ENCODE results near the gene SPTLC2. TPM values are rescaled to one million over a fixed set of nuclear protein-coding genes. Genes with fewer than 3 reads are reported as not detected.

Gene SPTLC2
- total RNA-seq, 1 donor from 2014 or later = 40.9 TPM

DNA sequence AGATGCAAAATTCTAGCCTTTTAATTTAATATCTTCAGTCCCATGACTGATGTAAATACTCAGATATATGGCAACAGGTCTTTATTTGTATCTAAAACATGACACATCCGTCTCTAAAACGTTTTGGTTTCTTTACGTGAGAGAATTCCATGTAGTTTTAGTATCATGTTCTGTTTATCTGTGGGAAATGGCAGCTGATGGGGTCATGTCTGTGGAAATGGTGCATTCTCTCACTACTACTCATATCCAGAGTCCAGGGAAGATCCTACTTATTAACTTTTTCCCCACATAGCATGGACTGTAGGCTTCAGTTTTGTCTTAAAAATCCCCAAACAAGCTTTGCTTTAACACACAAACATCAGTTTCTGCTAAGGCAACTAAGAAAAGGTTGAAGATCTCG lies 53.8 kb downstream of the SPTLC2 start:
- no peaks in the 10 kb centered on the region for H3K9me3 Mint-ChIP-seq
- DNase-seq (ENCODE audit: extremely low spot score, unreplicated experiment) = no peak
- H3K36me3 Mint-ChIP-seq = peaks cover 26% of the 10 kb centered on the region
- H3K4me3 Mint-ChIP-seq = no peak overlapping the region
- no peaks in the 10 kb centered on the region for H3K27me3 Mint-ChIP-seq
- H3K4me1 Mint-ChIP-seq (ENCODE audit: unreplicated experiment) = no peaks in the 10 kb centered on the region
- TF ChIP-seq, protein P1, sequence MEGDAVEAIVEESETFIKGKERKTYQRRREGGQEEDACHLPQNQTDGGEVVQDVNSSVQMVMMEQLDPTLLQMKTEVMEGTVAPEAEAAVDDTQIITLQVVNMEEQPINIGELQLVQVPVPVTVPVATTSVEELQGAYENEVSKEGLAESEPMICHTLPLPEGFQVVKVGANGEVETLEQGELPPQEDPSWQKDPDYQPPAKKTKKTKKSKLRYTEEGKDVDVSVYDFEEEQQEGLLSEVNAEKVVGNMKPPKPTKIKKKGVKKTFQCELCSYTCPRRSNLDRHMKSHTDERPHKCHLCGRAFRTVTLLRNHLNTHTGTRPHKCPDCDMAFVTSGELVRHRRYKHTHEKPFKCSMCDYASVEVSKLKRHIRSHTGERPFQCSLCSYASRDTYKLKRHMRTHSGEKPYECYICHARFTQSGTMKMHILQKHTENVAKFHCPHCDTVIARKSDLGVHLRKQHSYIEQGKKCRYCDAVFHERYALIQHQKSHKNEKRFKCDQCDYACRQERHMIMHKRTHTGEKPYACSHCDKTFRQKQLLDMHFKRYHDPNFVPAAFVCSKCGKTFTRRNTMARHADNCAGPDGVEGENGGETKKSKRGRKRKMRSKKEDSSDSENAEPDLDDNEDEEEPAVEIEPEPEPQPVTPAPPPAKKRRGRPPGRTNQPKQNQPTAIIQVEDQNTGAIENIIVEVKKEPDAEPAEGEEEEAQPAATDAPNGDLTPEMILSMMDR (conservative IDR thresholded peaks at IDR 0.05) = no peak
- H3K27ac Mint-ChIP-seq = no peak overlapping the region

DNA sequence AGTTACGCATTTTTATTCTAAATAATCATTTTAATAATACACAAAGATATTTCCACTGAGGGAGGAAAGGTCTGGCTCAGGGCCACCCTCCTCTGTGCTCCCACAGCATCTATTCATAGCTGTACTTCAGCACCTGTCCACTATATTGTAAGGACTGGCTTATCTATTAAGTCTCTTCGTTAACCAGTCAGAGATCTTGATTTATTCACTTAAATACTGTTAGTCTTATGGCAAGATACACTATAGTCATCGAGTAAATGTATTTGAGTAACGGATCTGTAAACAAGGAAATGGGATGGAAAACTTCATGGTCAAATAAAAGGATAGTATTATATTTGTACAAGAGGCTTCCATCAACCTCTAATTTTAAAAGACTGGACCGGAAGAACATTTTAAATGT lies 54.6 kb downstream of the SPTLC2 start:
- Mint-ChIP-seq H3K27me3 (no peaks in the 10 kb centered on the region), H3K4me3 (no peak overlapping the region), H3K36me3 (peaks cover 26% of the 10 kb centered on the region), H3K9me3 (no peaks in the 10 kb centered on the region), H3K27ac (no peak overlapping the region), H3K4me1 (ENCODE audit: unreplicated experiment) (no peaks in the 10 kb centered on the region)
- TF ChIP-seq, protein P1 (conservative IDR thresholded peaks at IDR 0.05) = no peak
- DNase-seq (ENCODE audit: extremely low spot score, unreplicated experiment) = no peak

DNA sequence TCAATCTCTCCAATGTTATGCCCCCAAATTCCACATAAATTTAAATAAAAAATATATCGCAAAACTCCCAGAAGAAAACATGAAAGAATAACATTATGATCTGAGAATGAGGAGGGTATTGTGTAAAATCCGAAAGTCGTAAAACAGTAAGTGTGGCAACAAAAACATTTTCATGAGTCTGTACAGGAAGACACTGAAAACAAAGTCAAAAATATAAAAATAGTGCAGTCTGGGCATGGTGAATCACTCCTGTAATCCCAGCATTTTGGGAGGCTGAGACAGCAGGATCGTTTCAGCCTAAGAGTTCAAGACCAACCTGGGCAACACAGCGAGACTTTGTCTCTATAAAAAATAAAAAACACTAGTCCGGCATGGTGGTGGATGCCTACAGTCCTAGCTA lies 57.1 kb downstream of the SPTLC2 start:
- Mint-ChIP-seq H3K27me3 (no peaks in the 10 kb centered on the region), H3K4me3 (no peak overlapping the region), H3K36me3 (peaks cover 28% of the 10 kb centered on the region), H3K4me1 (ENCODE audit: unreplicated experiment) (no peaks in the 10 kb centered on the region), H3K9me3 (no peaks in the 10 kb centered on the region), H3K27ac (no peak overlapping the region)
- TF ChIP-seq, protein P1 (conservative IDR thresholded peaks at IDR 0.05) = no peak
- DNase-seq (ENCODE audit: extremely low spot score, unreplicated experiment) = no peak

DNA sequence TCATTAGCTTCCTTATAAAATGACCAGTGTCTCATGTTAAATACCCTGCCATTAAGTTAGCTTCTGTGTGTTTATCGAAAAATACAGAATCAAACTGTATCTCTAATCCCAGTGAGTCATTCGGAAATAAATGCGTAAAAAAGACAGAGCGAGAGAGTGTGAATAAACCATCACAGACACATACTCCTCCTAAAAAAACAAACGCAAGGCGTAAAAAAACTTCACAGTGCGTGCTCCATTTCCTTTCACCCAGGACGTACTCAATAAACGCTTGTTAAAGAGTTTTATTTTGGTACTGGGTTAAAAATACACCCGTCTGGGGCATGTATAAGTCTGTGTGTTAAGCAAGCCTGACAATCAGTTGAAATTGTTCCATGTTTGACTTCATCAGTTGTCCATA lies 59.0 kb downstream of the SPTLC2 start:
- H3K27me3 Mint-ChIP-seq = no peaks in the 10 kb centered on the region
- no peak overlapping the region for H3K27ac Mint-ChIP-seq
- H3K4me1 Mint-ChIP-seq (ENCODE audit: unreplicated experiment) = no peaks in the 10 kb centered on the region
- no peak overlapping the region for H3K4me3 Mint-ChIP-seq
- TF ChIP-seq, protein P1 (conservative IDR thresholded peaks at IDR 0.05) = no peak
- H3K9me3 Mint-ChIP-seq = no peaks in the 10 kb centered on the region
- H3K36me3 Mint-ChIP-seq = peaks cover 28% of the 10 kb centered on the region
- DNase-seq (ENCODE audit: extremely low spot score, unreplicated experiment) = no peak

DNA sequence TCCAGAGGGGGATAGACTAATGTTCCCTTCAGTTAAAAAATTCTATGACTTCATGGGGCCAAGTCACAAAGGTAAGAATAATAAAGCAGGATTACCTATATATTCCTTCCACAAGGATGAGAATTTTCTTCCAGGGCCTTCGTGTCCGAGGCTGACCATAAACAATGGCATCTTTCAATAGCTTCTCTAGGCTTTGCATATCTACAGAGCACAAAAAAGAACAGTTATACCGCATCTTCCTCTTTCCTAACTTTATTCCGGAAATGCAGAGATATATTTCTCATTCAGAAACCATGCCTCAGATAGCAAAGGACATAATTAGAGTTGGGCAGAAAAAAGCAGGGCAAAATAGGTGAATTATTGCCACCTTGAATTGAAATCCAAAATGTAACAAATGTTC lies 59.5 kb downstream of the SPTLC2 start:
- Mint-ChIP-seq H3K4me1 (ENCODE audit: unreplicated experiment) (no peaks in the 10 kb centered on the region), H3K9me3 (no peaks in the 10 kb centered on the region), H3K36me3 (peaks cover 27% of the 10 kb centered on the region), H3K27me3 (no peaks in the 10 kb centered on the region), H3K27ac (no peak overlapping the region), H3K4me3 (no peak overlapping the region)
- TF ChIP-seq, protein P1 (conservative IDR thresholded peaks at IDR 0.05) = no peak
- DNase-seq (ENCODE audit: extremely low spot score, unreplicated experiment) = no peak
